Measurements from ENCODE around the gene CACNA1B.

GRCh38 chr9:137946993-137947392 is 69.4 kb downstream of the CACNA1B start:
- no peak for TF ChIP-seq EZH2 (IDR thresholded peaks at IDR 0.05; ENCODE audit: borderline replicate concordance, low read length)
- TF ChIP-seq, protein P1, sequence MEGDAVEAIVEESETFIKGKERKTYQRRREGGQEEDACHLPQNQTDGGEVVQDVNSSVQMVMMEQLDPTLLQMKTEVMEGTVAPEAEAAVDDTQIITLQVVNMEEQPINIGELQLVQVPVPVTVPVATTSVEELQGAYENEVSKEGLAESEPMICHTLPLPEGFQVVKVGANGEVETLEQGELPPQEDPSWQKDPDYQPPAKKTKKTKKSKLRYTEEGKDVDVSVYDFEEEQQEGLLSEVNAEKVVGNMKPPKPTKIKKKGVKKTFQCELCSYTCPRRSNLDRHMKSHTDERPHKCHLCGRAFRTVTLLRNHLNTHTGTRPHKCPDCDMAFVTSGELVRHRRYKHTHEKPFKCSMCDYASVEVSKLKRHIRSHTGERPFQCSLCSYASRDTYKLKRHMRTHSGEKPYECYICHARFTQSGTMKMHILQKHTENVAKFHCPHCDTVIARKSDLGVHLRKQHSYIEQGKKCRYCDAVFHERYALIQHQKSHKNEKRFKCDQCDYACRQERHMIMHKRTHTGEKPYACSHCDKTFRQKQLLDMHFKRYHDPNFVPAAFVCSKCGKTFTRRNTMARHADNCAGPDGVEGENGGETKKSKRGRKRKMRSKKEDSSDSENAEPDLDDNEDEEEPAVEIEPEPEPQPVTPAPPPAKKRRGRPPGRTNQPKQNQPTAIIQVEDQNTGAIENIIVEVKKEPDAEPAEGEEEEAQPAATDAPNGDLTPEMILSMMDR (conservative IDR thresholded peaks at IDR 0.05 in 1 of 2, IDR thresholded peaks at IDR 0.05 in 1 of 2; ENCODE audit: extremely low read depth in 1 of 2, insufficient read depth in 1 of 2, low read depth in 1 of 2, low read length in 2 of 2), result no peak

Data from mammary epithelial cell (primary cell).